ENCODE data around the gene L1CAM. TPM values are rescaled to one million over a fixed set of nuclear protein-coding genes. Genes with fewer than 3 reads are reported as not detected.

The L1CAM gene
- total RNA-seq, 2 experiments from 2014 or later, result 0.47 to 0.57 TPM

DNA sequence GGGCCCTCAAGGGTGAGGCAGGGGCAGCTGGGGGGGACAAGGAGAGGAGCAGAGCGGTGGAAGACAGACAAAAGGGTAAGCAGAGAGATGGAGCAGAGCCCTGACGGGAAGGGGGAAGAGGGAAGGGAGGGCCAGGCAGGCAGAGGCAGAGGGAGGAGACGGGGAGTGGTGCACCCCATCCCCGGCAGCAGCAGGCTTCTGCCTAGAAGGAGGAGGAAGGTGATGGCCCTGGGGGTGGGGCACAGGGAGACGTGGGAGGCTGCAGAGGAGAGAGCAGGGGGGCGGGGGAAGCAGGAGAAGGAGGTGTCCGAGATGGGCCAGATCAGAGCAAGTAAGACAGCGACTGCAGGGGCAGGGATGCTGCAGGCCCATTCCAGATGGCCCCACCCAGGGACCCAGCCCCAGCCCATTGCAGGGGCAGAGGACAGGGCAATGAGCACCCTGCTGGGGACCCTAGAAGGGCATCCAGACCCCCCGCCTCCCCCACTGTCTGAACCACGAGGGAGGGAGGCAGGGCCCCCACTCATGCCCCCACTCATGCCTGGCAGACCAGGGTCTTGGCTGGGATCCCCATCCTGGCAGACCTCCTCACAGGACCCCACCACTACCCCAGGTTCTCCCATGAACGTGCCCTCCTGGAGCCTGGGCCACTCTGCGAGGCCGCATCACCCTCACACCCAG is 2.7 kb downstream of the L1CAM start:
- ATAC-seq, result no peak
- no peaks in the 10 kb centered on the region for H3K9me3 Mint-ChIP-seq (ENCODE audit: low read depth)
- no peak overlapping the region for H3K27ac Mint-ChIP-seq
- peaks cover 13% of the 10 kb centered on the region for H3K4me1 Mint-ChIP-seq
- POLR2A ChIA-PET, result no interaction called here
- no peak for DNase-seq
- H3K4me3 Mint-ChIP-seq, result no peak overlapping the region
- H3K36me3 Mint-ChIP-seq (ENCODE audit: low read depth), result no peaks in the 10 kb centered on the region
- intact Hi-C loops (cut with DNase I, micrococcal nuclease), result loop anchor here in 1 of 2 experiments (5.0 kb wide), 1 partner anchor 121 kb away; the partner anchor contains the start of gene PLXNB3
- CTCF ChIA-PET, result no interaction called here
- peaks cover 11% of the 10 kb centered on the region for H3K27me3 Mint-ChIP-seq

DNA sequence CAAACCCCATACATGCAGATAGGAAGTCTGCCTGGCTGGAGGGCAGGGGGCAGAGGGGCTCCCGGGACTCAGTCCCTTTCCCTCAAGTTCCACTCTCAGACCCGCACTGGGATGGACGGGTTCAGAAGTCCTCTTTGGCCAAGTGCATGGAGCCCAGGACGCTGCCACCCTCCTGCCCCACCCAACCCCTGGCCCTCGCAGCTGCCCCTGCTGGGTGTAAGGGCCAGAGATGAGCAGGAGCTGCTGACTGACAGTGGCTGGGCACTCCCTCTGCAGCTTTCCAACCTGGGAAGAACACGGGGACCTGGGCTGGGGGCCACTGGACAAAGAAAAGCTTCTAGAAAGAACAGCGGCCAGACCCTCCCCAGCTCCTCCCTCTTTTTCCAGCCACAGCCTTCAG is 3.4 kb downstream of the L1CAM start:
- H3K36me3 Mint-ChIP-seq (ENCODE audit: low read depth), result no peaks in the 10 kb centered on the region
- no peak overlapping the region for H3K4me3 Mint-ChIP-seq
- peaks cover 10% of the 10 kb centered on the region for H3K27me3 Mint-ChIP-seq
- H3K4me1 Mint-ChIP-seq, result peaks cover 17% of the 10 kb centered on the region
- intact Hi-C loops (cut with DNase I, micrococcal nuclease), result loop anchor here in 1 of 2 experiments (5.0 kb wide), 1 partner anchor 120 kb away; the partner anchor contains the start of gene PLXNB3
- H3K9me3 Mint-ChIP-seq (ENCODE audit: low read depth), result no peaks in the 10 kb centered on the region
- ChIA-PET CTCF (no interaction called here), POLR2A (no interaction called here)
- ATAC-seq (no peak), DNase-seq (no peak)
- H3K27ac Mint-ChIP-seq, result no peak overlapping the region

DNA sequence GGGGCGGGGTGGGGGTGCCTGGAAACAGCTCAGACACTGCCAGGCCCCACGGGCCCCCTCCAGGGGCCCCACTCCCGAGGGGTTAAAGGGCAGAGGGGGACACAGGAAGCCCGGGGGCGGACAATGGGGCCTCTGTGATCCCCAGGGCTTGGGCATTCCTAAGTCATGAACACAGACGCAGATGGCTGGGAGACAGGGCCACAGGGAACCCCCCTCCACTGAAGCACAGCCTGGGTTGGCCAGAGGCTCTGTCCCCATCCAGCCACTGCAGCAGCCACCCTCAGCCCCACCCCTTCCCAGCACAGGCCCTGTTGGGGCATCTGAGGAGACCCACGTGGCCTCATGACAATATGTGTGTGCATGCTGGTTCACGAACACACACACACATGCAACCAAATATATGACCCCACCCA is 3.9 kb downstream of the L1CAM start:
- Mint-ChIP-seq H3K36me3 (ENCODE audit: low read depth) (no peaks in the 10 kb centered on the region), H3K9me3 (ENCODE audit: low read depth) (no peaks in the 10 kb centered on the region), H3K4me3 (no peak overlapping the region), H3K4me1 (peaks cover 17% of the 10 kb centered on the region), H3K27ac (no peak overlapping the region), H3K27me3 (peaks cover 9% of the 10 kb centered on the region)
- POLR2A ChIA-PET, result no interaction called here
- no peak for DNase-seq
- ATAC-seq, result no peak
- intact Hi-C loops (cut with DNase I, micrococcal nuclease), result loop anchor here in 1 of 2 experiments (5.0 kb wide), 1 partner anchor 120 kb away; the partner anchor contains the start of gene PLXNB3
- CTCF ChIA-PET, result no interaction called here

DNA sequence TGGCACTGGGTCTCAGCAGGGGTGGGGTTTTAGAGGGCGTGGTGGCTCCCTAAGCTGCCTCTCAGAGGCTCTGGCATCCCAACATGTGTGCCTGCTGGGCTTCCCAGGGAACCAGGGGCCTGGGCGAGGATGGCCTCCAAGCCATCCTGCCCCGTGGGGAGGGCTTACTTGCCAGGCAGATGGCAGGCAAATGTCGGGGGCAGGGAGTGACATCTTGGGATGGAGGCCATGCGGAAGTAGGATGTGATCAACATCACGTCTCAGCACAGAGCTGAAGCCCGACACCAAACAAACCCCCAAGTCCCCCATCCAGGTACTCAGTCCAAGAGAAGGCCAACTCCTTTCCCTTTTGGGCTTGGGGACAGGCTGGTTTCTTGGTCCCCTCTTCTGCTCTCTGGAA is 4.7 kb downstream of the L1CAM start:
- ChIA-PET POLR2A (no interaction called here), CTCF (no interaction called here)
- Mint-ChIP-seq H3K4me1 (peaks cover 17% of the 10 kb centered on the region), H3K27ac (no peak overlapping the region), H3K9me3 (ENCODE audit: low read depth) (no peaks in the 10 kb centered on the region), H3K36me3 (ENCODE audit: low read depth) (no peaks in the 10 kb centered on the region), H3K4me3 (no peak overlapping the region), H3K27me3 (peaks cover 11% of the 10 kb centered on the region)
- intact Hi-C loops (cut with DNase I, micrococcal nuclease), result loop anchor here in 1 of 2 experiments (5.0 kb wide), 1 partner anchor 119 kb away; the partner anchor contains the start of gene PLXNB3
- ATAC-seq (no peak), DNase-seq (no peak)

DNA sequence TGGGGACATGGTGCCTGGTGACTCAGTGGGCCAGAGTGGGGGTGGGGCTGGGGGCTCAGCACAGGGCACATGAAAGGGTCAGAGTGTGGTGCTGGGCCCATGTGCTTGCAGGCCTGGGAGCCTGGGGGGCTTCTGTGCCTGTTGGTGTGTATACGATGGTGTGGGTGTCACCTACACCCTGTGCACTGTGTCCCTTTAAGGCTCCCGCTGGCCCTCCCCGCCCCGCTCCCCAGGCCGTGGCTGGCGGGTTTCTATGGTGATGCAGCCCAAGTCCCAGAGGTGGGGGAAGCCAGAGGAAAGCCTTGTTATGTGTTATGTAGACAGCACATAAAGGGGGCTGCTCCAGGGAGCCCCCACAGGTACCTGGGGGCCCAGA is 5.5 kb downstream of the L1CAM start:
- H3K36me3 Mint-ChIP-seq (ENCODE audit: low read depth), result no peaks in the 10 kb centered on the region

DNA sequence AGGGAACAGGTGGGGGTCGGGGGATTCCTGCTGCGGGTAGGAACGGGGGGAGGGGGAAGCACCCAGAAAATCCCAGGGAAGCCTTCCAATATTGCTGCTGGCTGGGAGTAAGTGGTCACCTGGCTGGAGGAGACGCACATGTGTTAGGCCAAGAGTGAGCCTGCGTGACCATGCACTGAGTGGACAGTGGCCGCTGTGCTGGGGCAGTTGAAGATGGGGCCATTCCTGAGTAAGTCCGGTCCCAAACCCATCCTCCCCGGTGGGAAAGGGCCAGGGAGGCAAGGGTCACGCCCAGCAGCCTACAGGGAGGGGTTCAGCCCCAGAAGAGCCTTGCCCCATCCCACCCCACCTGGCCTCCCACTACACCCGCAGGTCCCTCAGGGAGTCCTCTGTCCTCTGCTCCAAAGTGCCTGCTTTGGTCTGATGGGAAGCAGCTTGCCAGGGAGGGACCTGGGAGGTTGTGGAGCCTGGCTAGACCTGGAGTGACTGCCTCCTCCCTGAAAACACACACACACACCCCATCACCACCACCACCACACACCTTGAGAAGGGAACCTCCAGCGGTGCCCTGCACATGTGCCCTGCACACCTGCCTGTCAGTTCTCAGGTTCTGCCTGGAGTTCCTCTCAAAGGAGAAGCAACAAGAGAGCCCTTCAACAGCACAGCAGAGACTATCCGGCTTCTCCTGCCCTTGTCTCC is 6.1 kb downstream of the L1CAM start:
- Mint-ChIP-seq H3K4me3 (no peak overlapping the region), H3K27me3 (peaks cover 13% of the 10 kb centered on the region), H3K4me1 (peaks cover 13% of the 10 kb centered on the region), H3K9me3 (ENCODE audit: low read depth) (no peaks in the 10 kb centered on the region), H3K27ac (no peak overlapping the region), H3K36me3 (ENCODE audit: low read depth) (no peaks in the 10 kb centered on the region)
- ChIA-PET POLR2A (no interaction called here), CTCF (no interaction called here)
- DNase-seq, result no peak
- intact Hi-C loops (cut with DNase I, micrococcal nuclease), result loop anchor here in 1 of 2 experiments (5.0 kb wide), 1 partner anchor 118 kb away; the partner anchor contains the start of gene PLXNB3
- ATAC-seq, result no peak

More for the DNA sequence above, 5.5 kb downstream of the L1CAM start:
- H3K4me1 Mint-ChIP-seq, result peaks cover 17% of the 10 kb centered on the region
- H3K4me3 Mint-ChIP-seq, result no peak overlapping the region
- H3K27ac Mint-ChIP-seq, result no peak overlapping the region
- no peak for DNase-seq
- no peaks in the 10 kb centered on the region for H3K9me3 Mint-ChIP-seq (ENCODE audit: low read depth)
- CTCF ChIA-PET, result interaction anchor here (0.7 kb wide), 1 partner anchor 500 kb away, joined by 4 read pairs; no protein-coding TSS in a partner anchor
- ATAC-seq, result no peak
- intact Hi-C loops (cut with DNase I, micrococcal nuclease), result loop anchor here in 1 of 2 experiments (5.0 kb wide), 1 partner anchor 118 kb away; the partner anchor contains the start of gene PLXNB3
- POLR2A ChIA-PET, result no interaction called here
- H3K27me3 Mint-ChIP-seq, result peaks cover 13% of the 10 kb centered on the region

DNA sequence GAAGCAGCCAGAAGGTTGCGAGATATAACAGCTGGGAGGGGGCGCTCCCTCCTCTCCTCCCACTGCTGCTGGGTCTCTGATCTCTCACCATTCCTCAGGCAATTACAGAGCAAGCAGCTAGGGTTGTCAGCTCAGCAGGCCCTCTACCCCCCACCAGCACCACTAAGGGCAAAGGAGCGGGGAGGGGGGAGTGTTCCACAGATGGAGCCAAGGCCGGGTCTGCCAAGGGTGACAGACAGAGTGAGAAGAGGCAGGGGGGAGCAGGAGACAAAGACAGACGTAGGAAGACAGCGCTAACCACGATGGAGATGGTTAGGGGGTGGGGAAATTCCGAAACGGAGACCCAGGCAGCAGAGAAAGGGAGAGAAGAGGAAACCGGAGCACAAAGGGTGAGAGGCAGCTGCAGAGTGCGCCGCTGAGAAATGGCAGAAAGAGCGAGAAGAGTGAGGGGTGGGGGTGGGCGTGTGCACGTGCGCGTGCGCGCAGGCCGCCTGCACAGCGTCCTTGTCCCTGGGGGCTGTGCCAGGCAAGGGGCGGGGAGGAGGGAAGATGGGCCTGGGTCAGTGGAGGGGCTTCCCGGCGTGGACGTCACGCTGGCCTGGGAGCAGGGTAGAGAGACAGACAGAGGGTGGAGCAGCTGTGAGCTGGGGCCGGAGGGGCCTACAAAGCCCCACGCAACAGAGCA is 6.9 kb downstream of the L1CAM start:
- Mint-ChIP-seq H3K27me3 (peaks cover 10% of the 10 kb centered on the region), H3K4me3 (no peak overlapping the region), H3K36me3 (ENCODE audit: low read depth) (no peaks in the 10 kb centered on the region), H3K9me3 (ENCODE audit: low read depth) (no peaks in the 10 kb centered on the region), H3K4me1 (peaks cover 13% of the 10 kb centered on the region), H3K27ac (no peak overlapping the region)
- POLR2A ChIA-PET, result interaction anchor here (0.9 kb wide), 1 partner anchor 269 kb away, joined by 3 read pairs; no protein-coding TSS in a partner anchor
- peak; percentile 42 for DNase-seq
- CTCF ChIA-PET, result no interaction called here
- peak; percentile 78 for ATAC-seq
- intact Hi-C loops (cut with DNase I, micrococcal nuclease), result no loop called here

DNA sequence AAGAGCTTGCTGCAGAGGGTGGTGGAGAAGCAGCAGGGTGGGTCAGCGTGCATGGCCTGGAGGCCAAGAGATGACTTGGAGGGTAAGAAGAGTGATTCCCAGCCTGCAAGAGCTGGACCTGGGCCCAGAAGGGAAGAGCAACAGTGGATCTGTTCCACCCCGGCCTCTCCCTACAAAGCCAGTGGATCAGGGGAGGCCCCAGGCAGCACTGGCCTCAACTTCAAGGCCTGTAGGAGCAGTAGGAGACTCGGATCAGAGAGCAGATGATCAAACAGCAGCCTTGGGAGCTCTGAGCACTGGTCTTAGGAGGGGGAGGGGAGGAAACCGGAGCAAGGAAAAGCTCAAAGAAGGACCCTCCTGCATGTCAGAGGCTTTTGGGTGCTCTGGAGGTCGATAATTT is 7.6 kb downstream of the L1CAM start:
- CTCF ChIA-PET, result no interaction called here
- Mint-ChIP-seq H3K9me3 (ENCODE audit: low read depth) (no peaks in the 10 kb centered on the region), H3K27ac (no peak overlapping the region), H3K4me3 (no peak overlapping the region), H3K4me1 (peaks cover 13% of the 10 kb centered on the region), H3K36me3 (ENCODE audit: low read depth) (no peaks in the 10 kb centered on the region), H3K27me3 (peaks cover 10% of the 10 kb centered on the region)
- ATAC-seq (no peak), DNase-seq (no peak)
- intact Hi-C loops (cut with DNase I, micrococcal nuclease), result no loop called here
- POLR2A ChIA-PET, result interaction anchor here (0.9 kb wide), 1 partner anchor 268 kb away, joined by 3 read pairs; no protein-coding TSS in a partner anchor

DNA sequence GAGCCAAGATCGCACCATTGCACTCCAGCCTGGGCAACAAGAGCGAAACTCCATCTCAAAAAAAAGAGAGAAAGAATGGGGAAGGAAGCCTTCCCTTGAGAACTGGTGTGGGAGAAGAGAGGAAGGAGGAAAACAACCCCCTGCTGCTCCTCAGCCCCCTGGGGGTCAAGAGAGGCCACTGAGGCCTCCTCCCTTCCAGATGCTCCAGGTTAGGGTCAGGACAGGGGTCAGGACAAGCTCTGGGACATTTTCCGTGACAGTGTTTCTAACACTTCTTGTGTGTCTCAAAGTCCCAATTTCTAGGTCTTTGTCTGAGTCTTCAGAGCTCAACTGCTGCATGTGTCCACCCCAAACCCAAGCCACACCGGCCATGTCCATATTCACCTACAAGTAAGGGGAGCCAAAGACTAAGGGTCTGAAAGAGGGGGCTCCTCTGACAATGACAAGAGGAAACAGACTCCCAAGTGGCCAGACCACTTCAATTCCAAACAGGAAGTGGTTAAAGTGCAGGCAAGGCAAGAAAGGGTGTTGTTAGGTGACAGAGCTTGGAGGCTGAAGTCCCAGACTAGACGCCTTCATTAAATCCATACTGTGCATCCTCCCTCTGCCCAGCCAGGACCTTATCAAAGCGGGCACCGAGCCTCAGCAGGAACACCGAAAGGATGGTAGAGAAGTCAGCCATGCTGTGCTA is 8.3 kb downstream of the L1CAM start:
- H3K27ac Mint-ChIP-seq, result no peak overlapping the region
- ATAC-seq (no peak), DNase-seq (no peak)
- ChIA-PET POLR2A (no interaction called here), CTCF (no interaction called here)
- intact Hi-C loops (cut with DNase I, micrococcal nuclease), result no loop called here
- H3K27me3 Mint-ChIP-seq, result peaks cover 10% of the 10 kb centered on the region
- H3K9me3 Mint-ChIP-seq (ENCODE audit: low read depth), result no peaks in the 10 kb centered on the region
- H3K4me1 Mint-ChIP-seq, result peaks cover 13% of the 10 kb centered on the region
- H3K4me3 Mint-ChIP-seq, result no peak overlapping the region
- H3K36me3 Mint-ChIP-seq (ENCODE audit: low read depth), result no peaks in the 10 kb centered on the region

DNA sequence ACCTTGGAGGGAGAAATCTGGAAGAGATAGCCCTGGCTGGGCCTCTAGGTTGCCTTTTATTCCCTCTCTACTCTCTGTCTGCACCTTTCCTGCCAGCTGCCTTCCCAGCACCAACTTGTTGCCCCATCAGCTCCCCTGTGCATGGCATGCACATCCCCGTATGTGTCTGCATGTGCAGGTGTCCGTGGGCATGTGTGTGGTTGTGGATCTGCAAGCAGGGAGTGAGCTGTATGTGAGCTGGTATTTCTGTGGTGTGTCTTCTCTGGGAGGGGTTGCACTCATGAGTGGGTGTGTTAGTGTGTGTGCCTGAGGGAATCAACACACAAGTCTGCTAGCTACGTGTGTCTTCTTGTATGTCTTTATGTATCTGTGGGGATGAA is 9.9 kb downstream of the L1CAM start:
- POLR2A ChIA-PET, result no interaction called here
- DNase-seq, result no peak
- ATAC-seq, result no peak
- Mint-ChIP-seq H3K36me3 (ENCODE audit: low read depth) (no peaks in the 10 kb centered on the region), H3K4me1 (peaks cover 13% of the 10 kb centered on the region), H3K27ac (no peak overlapping the region), H3K27me3 (peaks cover 7% of the 10 kb centered on the region), H3K9me3 (ENCODE audit: low read depth) (no peaks in the 10 kb centered on the region), H3K4me3 (no peak overlapping the region)
- CTCF ChIA-PET, result no interaction called here
- intact Hi-C loops (cut with DNase I, micrococcal nuclease), result no loop called here

DNA sequence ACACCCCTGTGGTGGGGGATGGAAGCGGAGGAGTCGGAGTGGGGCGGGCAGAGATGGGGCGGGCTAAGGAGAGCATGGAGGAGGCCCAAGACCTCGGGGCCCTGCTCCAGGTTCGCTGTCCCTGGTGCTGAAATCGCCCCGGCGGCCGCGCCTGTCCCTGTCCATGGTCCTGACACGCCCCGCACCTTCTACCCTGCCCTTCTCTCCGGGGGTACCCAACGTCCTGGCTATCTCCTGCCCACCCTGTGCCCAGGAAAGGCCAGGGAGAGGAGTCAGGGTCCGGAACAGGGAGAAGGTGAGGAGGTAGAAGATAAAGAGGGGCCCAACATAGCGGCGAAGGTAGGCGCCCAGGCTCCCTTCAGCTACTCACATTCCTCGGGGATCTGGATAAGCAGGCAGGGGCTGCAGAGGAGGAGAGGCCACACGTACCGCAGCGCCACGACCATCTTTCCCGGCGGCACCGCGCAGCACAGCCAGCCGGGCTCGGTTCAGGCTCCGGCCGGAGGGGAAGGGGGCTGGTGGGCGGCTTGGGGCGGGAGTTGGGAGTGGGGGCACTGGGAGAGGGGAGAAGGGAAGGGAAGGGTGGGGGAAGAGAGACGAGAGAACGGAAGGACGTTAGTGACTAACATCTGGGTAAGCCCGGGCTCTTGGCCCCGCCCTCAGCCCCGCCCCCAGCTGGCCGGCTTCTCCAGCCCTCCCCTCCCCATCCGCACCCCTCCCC is 10.4 kb downstream of the L1CAM start:
- POLR2A ChIA-PET, result no interaction called here
- CTCF ChIA-PET, result no interaction called here
- Mint-ChIP-seq H3K4me3 (no peak overlapping the region), H3K9me3 (ENCODE audit: low read depth) (no peaks in the 10 kb centered on the region), H3K4me1 (peaks cover 13% of the 10 kb centered on the region), H3K27ac (no peak overlapping the region), H3K27me3 (peaks cover 7% of the 10 kb centered on the region), H3K36me3 (ENCODE audit: low read depth) (no peaks in the 10 kb centered on the region)
- intact Hi-C loops (cut with DNase I, micrococcal nuclease), result no loop called here
- ATAC-seq (peak; percentile 45), DNase-seq (peak; percentile 77)

All from activated CD4-positive, alpha-beta T cell treated with anti-CD3 and anti-CD28 coated beads for 36 hours (primary cell).